ENCODE results near the gene SLIT3. TPM values are rescaled to one million over a fixed set of nuclear protein-coding genes. Genes with fewer than 3 reads are reported as not detected.

SLIT3 gene
- total RNA-seq, 1 experiment from 2014 or later: 21.9 TPM

DNA sequence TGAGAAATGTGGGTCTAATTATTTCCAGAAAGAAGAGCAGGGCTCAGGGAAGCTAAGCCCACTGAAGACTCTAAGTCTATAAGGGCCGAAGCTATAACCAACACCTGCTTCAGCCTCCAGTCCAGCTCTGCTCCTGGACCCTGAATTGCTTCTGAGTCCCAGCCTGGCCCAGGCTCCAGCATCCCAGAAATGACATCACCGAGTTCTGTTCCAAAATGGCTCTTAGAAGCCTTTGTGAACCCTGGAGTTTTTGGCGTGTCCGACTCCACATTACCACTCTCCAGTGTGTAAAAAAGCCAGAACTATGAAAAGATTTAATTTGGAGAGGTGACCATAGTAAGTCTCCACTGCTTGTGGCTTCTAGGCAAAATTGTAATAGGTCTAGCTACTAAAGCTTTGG lies 289.9 kb downstream of the SLIT3 start:
- in situ Hi-C loops (cut with HindIII; ENCODE audit: low pct_unique_long_range_greater_than_20kb, low sequenced_read_pairs): no loop called here
- no peak for DNase-seq (ENCODE audit: low read depth)

DNA sequence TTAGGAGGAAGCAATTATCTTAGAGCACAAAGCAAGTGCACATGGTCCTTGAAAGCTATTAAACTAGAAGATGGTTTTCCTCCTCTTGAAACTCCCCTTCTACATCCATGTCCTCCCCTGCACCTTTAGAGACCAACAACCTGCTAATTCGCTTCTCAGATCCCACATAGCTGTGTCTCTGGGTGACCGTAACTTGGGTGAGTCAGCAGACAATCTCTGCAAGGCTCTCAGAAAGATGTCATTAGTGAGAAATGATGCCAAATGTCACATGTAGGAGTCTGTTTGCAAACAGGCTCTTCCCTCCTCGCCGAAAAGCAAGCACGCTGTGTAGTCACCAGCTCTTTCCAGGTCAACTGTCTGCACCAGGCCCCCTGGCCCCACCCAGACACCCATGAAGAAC lies 291.8 kb downstream of the SLIT3 start:
- in situ Hi-C loops (cut with HindIII; ENCODE audit: low pct_unique_long_range_greater_than_20kb, low sequenced_read_pairs): no loop called here
- peak; percentile 76 for DNase-seq (ENCODE audit: low read depth)

DNA sequence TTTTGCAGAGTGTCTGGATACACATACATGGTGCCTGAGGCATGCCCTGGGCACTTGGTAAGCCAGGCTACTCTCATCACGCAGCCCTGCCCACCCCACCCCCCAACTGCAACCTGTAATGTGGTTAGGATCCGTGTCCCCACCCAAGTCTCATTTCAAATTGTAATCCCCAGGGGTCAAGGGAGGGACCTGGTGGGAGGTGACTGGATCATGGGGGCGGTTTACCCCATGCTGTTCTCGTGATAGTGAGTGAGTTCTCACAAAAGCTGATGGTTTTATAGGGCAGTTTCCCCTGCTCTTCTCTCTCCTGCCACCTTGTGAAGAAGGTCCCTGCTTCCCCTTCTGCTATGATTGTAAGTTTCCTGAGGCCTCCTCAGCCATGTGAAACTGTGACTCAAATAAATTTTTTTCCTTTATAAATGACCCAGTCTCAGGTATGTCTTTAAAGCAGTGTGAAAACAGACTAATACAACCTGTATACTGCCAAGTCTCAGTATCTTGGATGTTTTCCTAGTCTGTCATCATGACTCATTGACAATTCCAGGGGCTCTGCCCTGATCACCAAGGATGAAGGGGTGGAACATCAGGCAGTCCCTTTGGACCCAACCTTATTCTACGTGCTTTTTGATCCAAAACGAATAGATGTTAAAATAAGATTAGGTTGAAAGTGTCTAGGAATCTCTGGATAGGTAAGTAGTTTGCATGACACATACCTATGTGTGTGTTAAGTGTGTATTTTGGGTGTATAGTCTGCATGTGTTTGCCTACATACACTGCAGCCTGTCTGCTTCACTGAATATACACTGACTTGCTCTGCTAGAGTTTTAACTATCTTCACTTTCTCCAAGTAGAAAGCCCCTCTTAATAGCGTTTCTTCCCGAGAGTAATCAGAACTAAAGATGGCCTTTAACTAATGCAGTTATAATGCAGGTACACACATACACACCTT lies 293.8 kb downstream of the SLIT3 start:
- peak; percentile 88 for DNase-seq (ENCODE audit: low read depth)
- in situ Hi-C loops (cut with HindIII; ENCODE audit: low pct_unique_long_range_greater_than_20kb, low sequenced_read_pairs): no loop called here

DNA sequence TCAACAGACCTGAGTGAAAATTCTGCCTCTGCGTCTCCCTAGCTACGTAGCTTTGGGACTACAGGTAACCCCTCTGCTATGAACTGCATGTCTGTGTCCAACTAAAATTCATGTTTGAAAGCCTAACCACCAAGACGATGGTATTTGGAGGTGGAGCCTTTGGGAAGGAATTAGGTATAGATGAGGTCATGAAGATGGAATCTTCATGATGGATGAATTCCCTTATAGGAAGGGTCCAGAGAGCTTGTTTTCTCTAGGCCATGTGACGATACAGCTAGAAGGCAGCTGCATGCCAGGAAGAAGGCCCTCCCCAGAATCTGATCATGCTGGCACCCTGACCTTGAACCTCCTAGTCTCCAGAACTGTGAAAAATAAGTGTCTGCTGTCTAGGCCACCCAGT lies 296.4 kb downstream of the SLIT3 start:
- DNase-seq (ENCODE audit: low read depth): peak; percentile 40
- in situ Hi-C loops (cut with HindIII; ENCODE audit: low pct_unique_long_range_greater_than_20kb, low sequenced_read_pairs): no loop called here

DNA sequence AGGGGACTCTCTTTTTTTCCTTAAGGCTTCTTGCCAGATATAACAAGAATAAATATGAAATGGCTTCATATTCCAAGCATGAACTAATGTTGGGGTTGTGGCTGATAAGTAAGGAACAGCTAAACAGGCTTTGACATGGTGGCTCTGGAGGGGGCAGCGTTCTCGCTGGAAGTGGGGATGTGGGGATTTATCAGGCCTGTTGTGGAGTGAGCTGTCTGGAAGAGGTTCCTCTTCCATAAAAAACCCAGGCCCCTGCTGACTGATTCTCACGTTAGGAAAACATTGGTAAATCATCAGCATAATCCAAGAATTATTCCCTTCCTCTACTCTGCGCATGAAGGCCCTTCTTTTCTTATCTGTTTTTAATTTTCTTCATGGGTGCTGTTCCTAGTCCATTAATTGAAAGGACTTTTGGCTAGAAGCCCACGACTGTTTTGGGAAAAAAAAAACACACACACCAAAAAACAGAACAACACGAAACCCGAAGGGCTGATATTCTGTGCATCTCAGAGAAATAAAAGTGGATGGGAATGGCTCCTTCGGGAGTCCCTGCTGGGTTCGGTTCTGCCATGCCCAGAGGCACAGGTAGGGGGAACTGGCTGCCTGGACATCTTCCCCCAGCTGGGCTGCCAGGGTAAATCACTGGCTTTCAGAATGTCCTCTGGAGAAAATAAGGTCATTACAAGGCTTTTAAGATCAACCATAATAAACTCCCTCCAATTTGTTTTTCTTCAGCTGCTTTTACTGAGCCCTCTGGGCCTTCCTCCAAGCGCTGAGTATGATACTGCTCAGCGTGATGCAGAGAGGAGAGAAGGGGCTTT lies 297.0 kb downstream of the SLIT3 start:
- no peak for DNase-seq (ENCODE audit: low read depth)
- in situ Hi-C loops (cut with HindIII; ENCODE audit: low pct_unique_long_range_greater_than_20kb, low sequenced_read_pairs): no loop called here

DNA sequence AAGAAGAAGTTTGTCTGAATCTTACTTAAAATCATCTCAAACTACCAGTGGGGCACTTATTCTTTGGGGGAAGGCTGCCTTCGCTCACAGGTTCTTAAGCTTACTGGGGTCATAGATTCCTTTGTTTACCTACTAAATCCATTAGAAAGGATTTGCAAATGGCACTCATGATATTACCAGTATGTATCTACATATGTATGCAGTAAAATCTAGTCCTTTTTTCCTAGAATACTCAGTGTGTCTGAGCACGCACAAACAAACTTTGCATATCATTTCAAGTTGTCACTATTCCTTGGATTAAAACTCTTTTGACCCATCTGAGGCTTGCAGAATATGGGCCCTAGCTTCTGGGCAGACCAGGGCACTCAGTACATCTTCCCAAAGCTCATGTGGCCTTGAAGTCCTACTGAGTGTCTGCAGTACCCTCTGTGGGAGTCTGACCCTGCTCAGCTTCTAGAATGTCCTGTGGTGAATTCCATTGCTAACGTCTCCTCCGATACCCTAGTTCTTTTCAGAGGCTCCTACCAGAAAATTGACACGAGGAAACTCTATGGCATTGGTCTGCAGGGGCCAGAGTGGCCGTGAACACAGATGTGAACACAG lies 297.9 kb downstream of the SLIT3 start:
- in situ Hi-C loops (cut with HindIII; ENCODE audit: low pct_unique_long_range_greater_than_20kb, low sequenced_read_pairs): no loop called here
- no peak for DNase-seq (ENCODE audit: low read depth)

DNA sequence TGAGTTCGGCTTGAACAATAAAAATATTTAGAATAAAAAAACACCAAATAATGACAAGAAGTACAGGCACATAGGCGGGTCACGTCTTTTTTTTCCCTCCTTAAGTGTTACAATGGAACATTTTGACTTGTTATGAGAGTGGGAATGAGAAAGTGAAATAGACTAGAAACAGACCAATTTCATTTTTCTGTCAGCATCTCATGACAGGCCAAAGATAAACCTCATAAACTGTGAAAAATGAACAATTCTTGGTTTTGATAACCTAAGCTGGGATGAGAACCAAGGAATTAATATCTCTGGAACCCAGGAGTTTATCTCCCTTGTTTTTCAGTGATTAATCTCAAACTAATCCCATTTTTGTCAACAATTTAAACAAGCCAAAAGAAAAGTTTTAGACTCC lies 299.5 kb downstream of the SLIT3 start:
- in situ Hi-C loops (cut with HindIII; ENCODE audit: low pct_unique_long_range_greater_than_20kb, low sequenced_read_pairs): no loop called here
- DNase-seq (ENCODE audit: low read depth): no peak

DNA sequence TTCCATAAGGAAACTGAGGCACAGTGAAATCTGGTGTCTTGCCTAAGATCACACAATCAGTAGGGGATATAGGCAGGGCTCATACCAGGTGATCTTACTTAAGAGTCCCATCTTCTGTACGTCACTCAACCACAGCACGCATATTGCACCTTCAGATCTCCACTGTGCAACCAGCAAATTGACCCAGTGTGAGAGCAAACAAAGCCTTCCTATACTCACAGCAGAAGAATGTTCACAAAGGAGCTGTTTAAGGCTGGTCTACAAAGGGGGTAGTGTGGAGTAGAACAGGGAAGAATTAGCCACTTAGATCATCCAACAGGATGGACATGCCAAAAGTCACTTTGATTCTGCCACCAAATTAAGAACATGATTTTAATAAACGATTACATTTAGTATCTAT lies 305.9 kb downstream of the SLIT3 start:
- in situ Hi-C loops (cut with HindIII; ENCODE audit: low pct_unique_long_range_greater_than_20kb, low sequenced_read_pairs): no loop called here

DNA sequence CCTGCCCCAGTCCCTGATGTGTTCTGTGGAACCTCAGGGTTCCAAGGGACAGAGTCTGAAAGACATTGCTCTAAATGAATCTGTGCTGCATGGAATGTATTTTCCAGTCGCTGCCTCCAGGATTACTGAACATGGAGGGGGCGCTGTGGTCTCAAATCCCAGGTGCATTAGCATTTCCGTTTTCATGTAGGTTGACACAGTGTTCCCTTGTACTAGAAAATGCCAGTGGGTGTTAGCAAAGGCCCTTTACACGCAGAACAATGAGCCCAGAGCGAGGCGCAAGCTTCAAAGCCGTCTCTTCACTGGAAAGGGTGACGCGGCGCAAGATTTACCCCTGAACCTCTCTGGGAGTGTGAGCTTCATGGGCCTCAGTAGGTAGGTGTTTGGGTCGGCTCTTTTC lies 308.3 kb downstream of the SLIT3 start:
- in situ Hi-C loops (cut with HindIII; ENCODE audit: low pct_unique_long_range_greater_than_20kb, low sequenced_read_pairs): no loop called here

More for the DNA sequence above, 305.9 kb downstream of the SLIT3 start:
- DNase-seq (ENCODE audit: low read depth): no peak

DNA sequence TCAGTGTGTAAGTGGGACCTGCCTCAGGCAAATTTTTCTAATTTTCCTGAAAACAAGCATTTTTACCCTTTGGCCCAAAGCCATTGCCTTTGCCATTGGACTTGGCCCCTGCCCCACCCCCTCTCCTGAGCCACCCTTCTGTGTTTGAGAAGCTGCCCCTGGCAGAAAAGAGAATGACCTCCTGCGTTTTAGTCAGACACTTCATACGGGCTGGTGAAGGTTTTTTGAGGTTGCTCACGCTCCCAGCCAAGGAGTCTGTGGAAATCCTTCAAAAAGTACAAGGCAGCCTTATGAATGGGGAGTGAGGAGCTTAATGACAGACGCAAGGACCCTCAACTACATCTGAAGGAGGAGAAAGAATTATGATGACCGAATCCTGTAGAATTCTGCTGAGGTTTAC lies 308.9 kb downstream of the SLIT3 start:
- DNase-seq (ENCODE audit: low read depth): no peak
- in situ Hi-C loops (cut with HindIII; ENCODE audit: low pct_unique_long_range_greater_than_20kb, low sequenced_read_pairs): no loop called here

More for the DNA sequence above, 308.3 kb downstream of the SLIT3 start:
- DNase-seq (ENCODE audit: low read depth): no peak

DNA sequence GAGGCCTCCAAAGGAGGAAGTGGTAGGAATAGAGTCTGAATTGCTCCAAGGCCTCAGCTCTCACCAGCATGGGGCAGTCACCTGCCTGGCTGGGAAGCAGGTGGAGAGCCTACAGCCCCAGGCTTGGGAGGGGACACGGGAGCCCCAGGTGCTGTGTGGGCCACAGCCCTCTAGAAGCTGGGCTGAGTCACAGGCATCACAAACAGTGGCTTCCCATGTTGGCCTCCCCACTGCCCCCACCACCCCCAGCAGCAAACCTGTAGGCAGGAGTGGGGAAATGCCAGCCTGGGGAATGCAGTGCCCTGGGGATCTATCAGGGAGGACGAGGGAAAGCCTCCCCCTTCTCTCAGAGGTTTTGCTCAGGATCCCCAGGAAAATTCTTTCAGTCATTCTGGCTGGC lies 309.6 kb downstream of the SLIT3 start:
- DNase-seq (ENCODE audit: low read depth): no peak
- in situ Hi-C loops (cut with HindIII; ENCODE audit: low pct_unique_long_range_greater_than_20kb, low sequenced_read_pairs): no loop called here

DNA sequence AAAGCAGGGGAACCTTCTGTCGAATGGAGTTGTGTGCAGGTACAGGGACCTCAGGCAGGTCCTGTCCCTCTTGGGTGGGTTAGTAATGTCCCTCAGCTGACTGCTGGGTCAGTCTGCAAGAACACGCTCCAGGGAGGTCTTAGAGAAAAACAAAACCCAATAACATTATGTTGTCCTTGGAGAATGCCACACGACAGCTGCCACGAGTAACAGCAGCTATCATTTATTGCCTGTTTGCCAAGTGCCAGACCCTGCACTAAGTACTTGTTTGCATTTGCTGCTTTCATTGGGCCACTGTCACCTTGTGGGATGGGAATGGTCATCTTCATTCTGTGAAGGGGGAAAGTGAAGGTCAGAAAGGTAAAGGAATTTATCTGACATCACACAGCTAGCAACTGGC lies 310.3 kb downstream of the SLIT3 start:
- no peak for DNase-seq (ENCODE audit: low read depth)
- in situ Hi-C loops (cut with HindIII; ENCODE audit: low pct_unique_long_range_greater_than_20kb, low sequenced_read_pairs): no loop called here

DNA sequence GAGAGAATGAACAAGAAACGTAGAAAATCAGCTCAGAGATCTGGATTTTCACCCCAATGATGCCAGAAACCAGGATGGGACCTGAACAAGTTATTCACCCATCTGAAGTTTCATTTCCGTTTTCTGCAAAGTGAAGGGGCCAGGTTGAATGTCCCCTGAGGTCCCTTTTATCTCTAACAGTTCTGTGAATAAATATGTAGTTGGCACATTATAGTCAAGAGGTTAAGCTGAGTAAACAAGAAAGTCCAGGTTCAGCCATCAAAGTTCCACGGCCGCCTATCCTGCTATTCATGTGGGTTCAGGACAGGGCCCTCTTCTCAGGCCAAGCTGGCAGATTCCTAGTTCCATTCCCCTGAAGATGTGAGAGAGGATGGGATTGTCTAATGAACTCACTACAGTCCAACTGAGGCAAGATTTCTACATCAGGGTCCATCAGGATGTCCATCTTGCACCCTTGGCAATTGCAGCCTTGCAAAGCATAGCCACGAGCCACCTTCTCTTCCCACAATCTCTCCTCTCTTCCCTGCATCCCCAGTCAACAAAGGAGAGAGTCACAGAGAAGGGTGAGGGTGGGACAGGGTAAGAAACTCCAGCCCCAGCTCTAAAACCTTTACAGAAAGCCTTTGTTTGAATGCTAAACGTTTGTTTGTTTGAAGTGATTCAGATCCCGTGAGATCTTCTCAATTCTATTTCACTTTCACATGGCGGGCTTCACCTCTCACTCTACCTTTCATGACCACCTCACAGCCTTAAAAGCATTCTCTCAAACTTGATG lies 311.0 kb downstream of the SLIT3 start:
- in situ Hi-C loops (cut with HindIII; ENCODE audit: low pct_unique_long_range_greater_than_20kb, low sequenced_read_pairs): no loop called here
- no peak for DNase-seq (ENCODE audit: low read depth)

DNA sequence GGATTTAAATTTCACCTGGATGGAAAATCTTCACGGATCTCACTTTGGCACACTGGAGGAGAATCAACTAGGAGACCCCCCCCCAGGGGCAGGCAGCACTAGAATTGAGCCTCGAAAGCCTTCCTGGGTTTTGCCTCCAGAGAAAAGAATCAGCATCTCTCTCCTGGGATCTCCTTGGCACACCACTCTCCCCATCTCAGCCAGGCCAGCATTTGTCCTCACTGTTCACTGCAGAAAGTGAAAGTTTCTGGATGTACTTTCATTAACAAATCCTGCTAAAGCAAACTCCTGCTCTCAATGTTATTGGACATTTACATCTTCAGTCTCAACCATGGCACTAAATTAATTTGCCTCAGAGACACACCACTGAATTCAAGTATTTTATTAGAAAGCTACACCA lies 312.2 kb downstream of the SLIT3 start:
- DNase-seq (ENCODE audit: low read depth): no peak
- in situ Hi-C loops (cut with HindIII; ENCODE audit: low pct_unique_long_range_greater_than_20kb, low sequenced_read_pairs): no loop called here

DNA sequence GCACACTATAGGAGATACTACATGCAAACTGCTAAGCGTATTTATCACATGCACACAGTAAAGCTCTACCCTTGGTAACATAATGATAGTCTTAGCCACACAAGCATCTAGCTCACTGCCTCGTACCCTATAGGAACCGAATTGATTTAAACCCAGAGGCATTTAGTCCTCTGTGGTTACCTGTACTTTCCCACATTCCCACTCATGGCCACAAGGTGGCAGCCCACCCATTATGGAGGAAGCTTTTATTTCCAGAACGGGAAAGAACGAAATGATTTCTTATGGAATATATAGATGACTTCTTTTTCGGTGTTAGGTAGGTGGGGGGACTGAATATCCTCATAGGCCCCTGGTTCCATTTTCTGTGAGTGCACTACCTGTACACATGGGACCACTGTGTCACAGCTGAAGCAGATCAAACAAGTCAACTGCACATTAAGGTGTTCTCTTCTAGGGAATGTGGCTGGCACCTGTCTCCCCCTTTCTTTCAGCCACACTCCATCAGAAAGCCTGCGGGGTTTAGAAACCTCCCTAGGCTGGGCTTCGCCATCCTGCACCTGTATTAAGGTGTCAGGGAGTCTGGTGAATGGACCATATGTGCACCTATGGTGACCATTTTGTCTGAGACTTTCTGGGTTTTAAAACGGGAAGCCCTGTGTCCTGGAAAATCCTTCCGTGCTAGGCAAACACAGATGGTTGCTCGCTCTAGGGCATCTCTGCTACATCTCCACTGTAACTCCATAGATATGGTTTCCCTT lies 313.2 kb downstream of the SLIT3 start:
- DNase-seq (ENCODE audit: low read depth): peak; percentile 70
- in situ Hi-C loops (cut with HindIII; ENCODE audit: low pct_unique_long_range_greater_than_20kb, low sequenced_read_pairs): no loop called here

DNA sequence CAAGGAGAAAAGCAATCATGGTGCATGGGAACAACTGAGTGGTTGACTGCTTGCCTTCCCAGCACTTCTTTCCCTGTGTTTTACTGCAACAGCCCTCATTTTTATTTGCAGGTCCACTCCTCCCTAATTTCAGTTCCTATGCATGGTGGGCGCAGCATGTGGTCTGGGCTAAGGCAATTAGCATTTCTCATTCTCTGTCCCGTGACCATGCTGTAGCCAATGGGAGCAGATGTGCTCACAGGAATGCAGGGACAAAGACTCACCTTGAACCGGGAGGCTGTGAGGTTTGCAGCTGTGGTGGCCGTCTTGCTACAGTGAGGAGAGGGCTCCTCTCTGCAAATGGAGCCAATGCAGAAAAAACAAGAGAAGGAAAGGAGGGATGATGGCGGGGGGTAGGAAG lies 315.5 kb downstream of the SLIT3 start:
- DNase-seq (ENCODE audit: low read depth): no peak
- in situ Hi-C loops (cut with HindIII; ENCODE audit: low pct_unique_long_range_greater_than_20kb, low sequenced_read_pairs): no loop called here

DNA sequence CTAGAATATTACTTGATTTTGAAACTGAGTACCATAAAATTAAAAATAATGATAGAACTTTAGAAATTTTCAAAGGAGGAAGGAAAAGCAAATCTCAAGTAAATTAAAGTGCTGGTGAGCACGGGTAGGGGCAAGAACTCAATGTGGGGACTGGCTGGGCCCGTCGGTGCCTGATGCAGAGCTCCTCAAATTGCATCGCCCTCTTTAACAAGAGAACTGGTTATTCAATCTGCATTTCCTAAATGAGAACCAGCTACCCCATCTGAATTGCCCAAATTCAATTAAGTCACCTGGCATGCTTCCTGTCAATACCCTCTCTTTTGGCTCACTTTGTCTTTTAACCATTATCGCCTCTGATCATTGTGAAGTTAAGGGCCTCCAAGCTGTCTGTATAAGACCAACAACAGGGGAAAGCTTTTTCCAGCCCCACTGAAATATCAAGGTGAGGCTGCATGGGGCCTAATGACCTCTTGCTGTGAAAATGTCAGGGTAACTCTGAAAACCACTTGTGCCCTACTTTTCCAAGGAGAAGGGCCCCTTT lies 316.7 kb downstream of the SLIT3 start:
- DNase-seq (ENCODE audit: low read depth): no peak
- in situ Hi-C loops (cut with HindIII; ENCODE audit: low pct_unique_long_range_greater_than_20kb, low sequenced_read_pairs): no loop called here
